DMS153 treated with DMSO at 0.1 percent for 48 hours (cell line): ENCODE results near the gene ZNF883.
"Not testable (repeated sequence)": the region's sequence is repeated elsewhere in the genome, so short reads cannot be mapped to it uniquely, and the experiment has no call there.

Experiments
- DNase-seq: peaks from one replicate; lab custom pipeline; 2025; ENCODE audit not compliant: unreplicated experiment; lab: John Stamatoyannopoulos, UW

The ZNF883 gene

GRCh38 chr9:113011911-113012381 is at the start of gene ZNF883:
ZNF883 (minus strand) TSS chr9:113012192.
- DNase-seq, result peak; percentile 10

- not testable (repeated sequence) for DNase-seq
Observed at GRCh38 chr9:113061072-113061850, 49.3 kb upstream of the ZNF883 start.

- DNase-seq, result not testable (repeated sequence)
Observed at GRCh38 chr9:113059581-113060284, 47.7 kb upstream of the ZNF883 start.

GRCh38 chr9:113057193-113057592 is 45.2 kb upstream of the ZNF883 start:
- DNase-seq, result no peak

- DNase-seq, result no peak
Observed at GRCh38 chr9:113056191-113057106, 44.5 kb upstream of the ZNF883 start, which contains the start of gene ZFP37. ZFP37 (minus strand) TSS chr9:113056724; CDS start chr9:113056688, 36 bp downstream.

- DNase-seq, result no peak
Observed at GRCh38 chr9:113042884-113043657, 31.1 kb upstream of the ZNF883 start.

- no peak for DNase-seq
Observed at GRCh38 chr9:113026200-113026599, 14.2 kb upstream of the ZNF883 start.

- no peak for DNase-seq
Observed at GRCh38 chr9:113018247-113018646, 6.3 kb upstream of the ZNF883 start.

GRCh38 chr9:113012492-113012891 is 500 bp upstream of the ZNF883 start:
- no peak for DNase-seq

- no peak for DNase-seq
Observed at GRCh38 chr9:113005777-113006176, 6.2 kb downstream of the ZNF883 start.

GRCh38 chr9:112997236-112997941 is 14.6 kb downstream of the ZNF883 start:
- no peak for DNase-seq

- no peak for DNase-seq
Observed at GRCh38 chr9:112971415-112971814, 40.6 kb downstream of the ZNF883 start.

GRCh38 chr9:112970939-112971338 is 41.1 kb downstream of the ZNF883 start:
- DNase-seq, result no peak

GRCh38 chr9:112969730-112970129 is 42.3 kb downstream of the ZNF883 start:
- no peak for DNase-seq

GRCh38 chr9:112955550-112955949 is 56.4 kb downstream of the ZNF883 start:
- no peak for DNase-seq

GRCh38 chr9:112945620-112946208 is 66.3 kb downstream of the ZNF883 start:
- DNase-seq, result no peak

GRCh38 chr9:112939418-112939817 is 72.6 kb downstream of the ZNF883 start:
- no peak for DNase-seq

GRCh38 chr9:112933696-112934095 is 78.3 kb downstream of the ZNF883 start:
- no peak for DNase-seq

GRCh38 chr9:112925058-112925641 is 86.8 kb downstream of the ZNF883 start:
- DNase-seq, result peak; percentile 23
